GM15510 (cell line): ENCODE data around the gene PARVB.
A peak's percentile ranks its signal among the peaks of the same experiment; 100 is the strongest.

Source experiments
- POLR2A ChIP-seq: IDR thresholded peaks from 3 replicates; pipeline ENCODE4 v1.6.1; 2011; ENCODE audit warnings: borderline replicate concordance; ENCODE audit not compliant: insufficient read length; ENCODE audit errors: extremely low read depth

Gene PARVB

GRCh38 chr22:43994006-43994405 lies 30.1 kb upstream of the PARVB start:
- TF ChIP-seq POLR2A = no peak

- TF ChIP-seq POLR2A = no peak
Measured at GRCh38 chr22:43994416-43994815, 29.7 kb upstream of the PARVB start.

DNA sequence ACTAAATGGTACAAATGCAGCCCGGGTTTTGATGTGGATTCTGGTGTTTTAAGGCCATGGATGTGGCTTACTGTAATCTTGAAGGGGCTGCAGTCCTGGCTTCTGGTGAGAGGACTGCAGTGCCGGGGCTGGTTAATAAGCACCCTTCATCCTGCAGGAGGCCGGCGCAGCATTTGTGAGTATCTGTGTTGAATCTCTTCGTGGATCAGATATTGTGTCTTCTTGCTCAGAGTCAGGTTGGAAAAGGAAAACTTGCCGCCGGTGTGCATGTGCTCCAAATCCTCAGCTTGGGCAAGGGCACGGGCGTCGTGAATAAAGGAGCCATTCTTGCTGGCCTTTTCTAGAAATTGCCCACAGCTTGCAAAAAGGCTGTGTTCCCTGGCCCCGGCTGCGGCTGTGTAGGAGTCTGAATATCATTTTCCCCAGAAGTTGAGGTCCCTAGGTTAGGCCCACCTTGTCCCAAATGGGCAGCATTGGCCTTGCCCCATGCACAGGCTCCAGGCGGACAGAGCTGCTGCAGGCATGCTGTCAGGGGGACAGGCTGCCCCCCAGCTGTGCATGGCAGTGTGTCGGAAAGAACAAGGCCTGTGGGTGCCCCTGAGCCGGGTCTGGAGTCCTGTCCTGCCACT lies 28.9 kb upstream of the PARVB start:
- no peak for TF ChIP-seq POLR2A

- no peak for TF ChIP-seq POLR2A
Measured at GRCh38 chr22:43995798-43996169, 28.3 kb upstream of the PARVB start.

DNA sequence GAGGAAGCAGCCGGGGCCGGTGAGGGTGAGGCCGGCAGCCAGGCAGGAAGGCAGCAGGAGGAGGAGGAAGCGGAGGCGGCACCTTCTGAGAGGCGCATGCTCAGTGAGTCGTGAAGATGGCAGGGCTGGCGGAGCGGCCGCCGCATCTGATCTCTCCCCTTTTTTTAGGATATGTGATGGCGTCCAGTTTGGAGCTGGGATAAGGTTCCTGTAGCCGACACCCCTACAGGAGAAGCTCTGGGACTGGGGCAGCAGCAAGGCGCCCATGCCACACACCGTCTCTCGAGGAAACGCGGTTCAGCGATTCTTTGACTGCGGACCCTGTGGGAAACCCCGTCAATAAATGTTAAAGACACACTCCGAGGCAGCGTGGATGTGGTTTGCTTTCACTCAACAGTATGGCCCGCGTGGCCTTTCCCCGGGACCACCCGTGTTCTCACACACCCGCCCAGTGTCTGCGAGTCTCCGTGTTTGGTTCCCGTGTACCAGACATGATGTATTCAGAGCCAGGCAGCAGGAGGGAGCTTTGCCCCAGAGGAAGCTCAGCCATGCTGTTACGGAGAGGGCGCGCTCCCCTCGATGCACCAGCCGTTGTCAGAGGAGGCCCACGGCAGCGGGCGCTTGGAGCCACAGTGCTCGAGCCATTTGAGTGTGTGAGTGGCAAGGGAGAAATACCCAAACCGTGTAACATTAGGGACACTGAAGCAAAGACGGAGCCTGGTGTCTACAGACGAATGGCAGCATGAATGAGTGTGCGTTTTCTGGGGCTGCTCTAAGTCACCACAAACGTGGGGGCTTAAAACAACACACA lies 27.7 kb upstream of the PARVB start:
- peak; percentile 36 for TF ChIP-seq POLR2A

DNA sequence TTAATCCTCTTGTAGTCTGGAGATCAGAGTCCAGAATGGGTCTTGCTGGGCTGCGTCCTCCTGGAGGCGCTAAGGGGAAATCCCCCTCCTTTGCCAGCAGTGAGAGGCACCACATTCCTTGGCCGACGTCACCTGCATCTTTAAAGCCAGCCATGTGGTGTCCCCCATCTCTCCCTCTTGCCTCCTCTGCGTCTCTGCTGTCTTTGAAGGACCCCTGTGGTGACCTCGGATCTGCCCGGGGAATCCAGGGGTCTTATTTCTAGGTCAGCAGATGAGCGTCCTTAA lies 27.2 kb upstream of the PARVB start:
- TF ChIP-seq POLR2A = no peak

GRCh38 chr22:43998679-43999264 lies 25.3 kb upstream of the PARVB start:
- no peak for TF ChIP-seq POLR2A

DNA sequence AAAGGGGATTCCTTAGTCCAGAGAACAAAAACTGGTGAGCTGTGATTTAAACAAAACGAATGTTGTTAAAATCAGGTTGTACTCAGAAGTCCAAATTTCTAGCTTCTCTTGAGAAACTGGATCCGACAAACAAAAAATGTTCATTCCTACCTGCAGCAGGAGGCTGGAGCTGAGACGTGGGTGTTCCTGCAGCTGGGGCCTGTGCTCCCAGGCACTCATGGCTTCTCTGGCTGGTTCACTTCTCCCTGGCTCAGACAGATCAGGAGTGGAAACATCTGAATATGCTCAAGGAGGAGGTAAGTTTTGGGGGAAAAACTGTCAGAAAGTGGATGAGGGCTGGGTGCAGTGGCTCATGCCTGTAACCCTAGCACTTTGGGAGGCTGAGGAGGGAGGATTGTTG lies 24.7 kb upstream of the PARVB start:
- TF ChIP-seq POLR2A = no peak

- no peak for TF ChIP-seq POLR2A
Measured at GRCh38 chr22:44000123-44000522, 24.0 kb upstream of the PARVB start.

GRCh38 chr22:44001521-44001920 lies 22.6 kb upstream of the PARVB start:
- no peak for TF ChIP-seq POLR2A

GRCh38 chr22:44002324-44002723 lies 21.8 kb upstream of the PARVB start:
- TF ChIP-seq POLR2A = no peak

- no peak for TF ChIP-seq POLR2A
Measured at GRCh38 chr22:44002997-44003396, 21.1 kb upstream of the PARVB start.

DNA sequence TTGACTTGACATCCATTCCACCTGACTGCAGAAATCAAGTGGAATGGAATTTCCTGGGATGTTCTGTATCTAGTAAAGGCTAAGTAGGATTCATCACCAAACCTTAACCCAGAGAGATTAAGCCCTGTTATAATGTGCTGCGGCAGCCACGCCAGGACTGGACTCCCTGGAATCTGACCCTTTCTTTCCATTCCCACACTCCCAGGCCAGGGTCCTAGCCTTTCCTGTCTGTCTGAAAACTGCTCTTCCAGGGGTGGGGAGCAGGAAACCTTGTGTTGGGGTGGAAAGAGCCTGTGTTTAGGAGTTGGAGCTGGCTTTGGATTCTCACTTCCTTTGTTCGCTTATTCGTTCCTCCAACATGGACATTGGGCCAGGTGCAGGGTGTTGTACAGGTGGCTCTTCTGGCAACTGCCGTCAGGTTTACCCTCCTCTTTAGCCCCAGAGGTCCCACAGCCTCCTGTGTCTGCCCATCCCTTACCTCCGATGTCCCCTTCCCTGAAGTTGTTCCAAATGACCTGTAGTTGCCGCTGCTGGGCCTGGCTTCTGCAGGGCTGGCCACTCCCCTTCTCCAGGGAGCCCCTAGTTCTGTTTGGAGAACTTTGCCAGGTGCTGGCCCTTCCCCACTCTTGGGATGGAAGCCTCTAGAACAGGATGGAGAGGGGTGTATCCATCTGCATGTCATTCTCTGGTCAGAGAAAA lies 20.5 kb upstream of the PARVB start:
- TF ChIP-seq POLR2A = no peak

GRCh38 chr22:44004104-44004460 lies 20.0 kb upstream of the PARVB start:
- no peak for TF ChIP-seq POLR2A

DNA sequence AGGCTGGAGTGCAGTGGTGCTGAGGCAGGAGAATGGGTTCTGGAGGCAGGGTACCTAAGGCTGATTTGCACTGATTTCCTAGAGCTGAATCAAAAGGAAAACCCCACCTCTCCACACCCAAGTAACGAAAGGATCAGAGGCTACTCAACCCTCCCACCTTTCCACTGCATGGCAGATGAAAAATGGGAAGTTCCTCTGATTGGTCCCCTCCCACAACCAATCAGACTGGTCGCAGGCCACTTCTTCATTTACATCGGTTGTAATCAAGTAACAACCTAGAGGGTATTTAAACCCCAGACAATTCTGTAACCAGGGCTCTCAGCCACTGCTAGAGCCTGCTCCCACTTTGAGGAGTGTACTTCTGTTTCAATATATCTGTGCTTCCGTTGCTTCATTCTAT lies 18.6 kb upstream of the PARVB start:
- no peak for TF ChIP-seq POLR2A

GRCh38 chr22:44012162-44012561 lies 11.9 kb upstream of the PARVB start:
- TF ChIP-seq POLR2A = no peak

GRCh38 chr22:44012591-44012990 lies 11.5 kb upstream of the PARVB start:
- no peak for TF ChIP-seq POLR2A

DNA sequence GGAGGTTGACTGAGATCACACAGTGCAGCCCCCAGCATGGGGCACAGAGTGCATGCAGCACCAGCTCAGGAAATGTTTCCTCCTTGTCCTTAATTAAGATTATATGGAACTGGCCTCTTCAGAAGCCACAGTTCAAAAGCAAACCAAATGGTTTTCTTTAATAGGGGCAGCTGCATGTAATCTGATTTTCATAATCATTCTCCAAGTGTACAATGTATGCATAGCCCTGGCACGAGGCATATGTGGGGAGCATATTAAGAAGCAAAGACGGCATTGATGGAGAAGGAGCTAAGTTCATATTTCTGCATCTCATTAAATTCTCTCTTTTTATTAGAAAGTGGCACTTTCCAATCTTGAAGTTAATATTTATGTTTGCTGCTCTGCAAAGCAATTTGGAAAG lies 9.9 kb upstream of the PARVB start:
- no peak for TF ChIP-seq POLR2A
